Measurements from ENCODE around the gene BTBD7. TPM values are rescaled to one million over a fixed set of nuclear protein-coding genes. Genes with fewer than 3 reads are reported as not detected.

Gene BTBD7
- total RNA-seq, 1 donor from 2014 or later, result 25.2 TPM

DNA sequence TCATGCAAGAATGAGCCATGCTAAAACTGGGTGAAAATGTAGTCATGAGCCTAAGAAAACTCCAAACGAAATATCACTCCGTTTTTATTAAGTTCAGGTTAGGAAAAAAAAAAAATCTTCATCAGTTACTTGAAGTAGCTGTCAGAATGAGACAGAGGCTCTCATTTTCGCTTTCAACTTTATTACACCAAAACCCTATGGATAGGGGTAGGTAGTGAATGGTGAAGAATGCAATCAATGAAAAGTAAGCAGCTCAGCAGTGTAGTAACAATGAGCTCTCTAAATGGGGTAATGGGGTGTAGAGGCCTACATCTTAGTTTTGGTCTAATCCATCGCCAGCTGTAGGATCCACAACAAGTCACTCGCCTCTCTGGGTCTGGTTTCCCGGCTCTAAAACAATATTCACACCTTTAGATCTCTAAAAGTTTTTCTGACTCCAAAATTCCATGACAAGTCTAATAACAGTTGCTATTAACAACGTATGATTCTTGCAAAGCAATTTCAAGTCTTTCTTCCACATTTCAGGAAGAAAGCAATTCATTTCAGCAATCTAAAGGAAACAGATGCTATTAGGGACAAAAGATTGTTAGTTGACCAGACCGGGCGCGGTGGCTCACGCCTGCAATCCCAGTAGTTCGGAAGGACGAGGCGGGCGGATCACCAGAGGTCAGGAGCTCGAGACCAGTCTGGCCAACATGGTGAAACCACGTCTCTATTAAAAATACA lies 1.7 kb downstream of the BTBD7 start:
- no peak for DNase-seq (ENCODE audit: low read depth)

DNA sequence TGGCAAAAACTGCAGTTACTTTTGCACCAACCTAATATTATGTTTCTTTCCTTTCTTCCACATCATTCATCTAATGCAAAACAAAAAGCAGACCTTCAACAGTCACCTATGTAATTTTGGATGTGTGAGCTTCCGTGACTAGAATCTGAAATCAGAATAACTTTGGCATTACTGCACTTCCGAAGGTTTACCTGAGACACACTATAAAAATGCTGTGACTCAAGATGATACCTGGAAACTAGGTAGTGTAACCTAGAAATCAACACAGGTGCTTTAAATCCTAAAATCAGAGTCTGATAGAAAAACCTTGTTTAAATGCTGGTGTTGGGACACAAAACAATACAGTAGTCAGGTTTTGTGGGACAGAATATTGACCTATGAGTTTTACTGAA lies 2.2 kb downstream of the BTBD7 start:
- DNase-seq (ENCODE audit: low read depth), result no peak

- DNase-seq (ENCODE audit: low read depth), result no peak
These were observed 2.7 kb downstream of the BTBD7 start for GRCh38 chr14:93329965-93330608.

- DNase-seq (ENCODE audit: low read depth), result no peak
These were observed 4.3 kb downstream of the BTBD7 start for GRCh38 chr14:93328546-93328945.

- DNase-seq (ENCODE audit: low read depth), result no peak
These were observed 6.6 kb downstream of the BTBD7 start for GRCh38 chr14:93326196-93326595.

- DNase-seq (ENCODE audit: low read depth), result no peak
These were observed 9.1 kb downstream of the BTBD7 start for GRCh38 chr14:93323600-93324174.

GRCh38 chr14:93322929-93323599 lies 9.8 kb downstream of the BTBD7 start:
- DNase-seq (ENCODE audit: low read depth), result no peak

GRCh38 chr14:93320489-93320888 lies 12.3 kb downstream of the BTBD7 start:
- no peak for DNase-seq (ENCODE audit: low read depth)

GRCh38 chr14:93319958-93320357 lies 12.9 kb downstream of the BTBD7 start:
- DNase-seq (ENCODE audit: low read depth), result no peak

DNA sequence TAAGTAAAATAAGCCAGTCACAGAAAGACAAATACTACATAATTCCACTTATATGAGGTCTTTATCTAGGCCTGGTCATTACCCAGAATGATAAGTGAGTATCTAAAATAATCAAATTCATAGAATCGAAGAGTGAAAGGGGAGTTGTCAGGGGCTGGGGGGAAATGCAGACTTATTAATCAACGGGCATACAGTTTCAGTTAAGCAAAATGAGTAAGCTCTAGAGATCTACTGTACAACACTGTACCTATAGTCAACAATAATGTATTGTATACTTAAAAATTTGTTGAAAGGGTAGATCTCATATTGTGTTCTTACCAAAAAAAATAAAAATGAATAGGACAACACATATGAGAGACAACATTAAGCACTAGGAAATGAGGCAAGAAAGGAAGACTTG lies 13.3 kb downstream of the BTBD7 start:
- DNase-seq (ENCODE audit: low read depth), result no peak

GRCh38 chr14:93318927-93319326 lies 13.9 kb downstream of the BTBD7 start:
- no peak for DNase-seq (ENCODE audit: low read depth)

GRCh38 chr14:93317875-93318807 lies 14.7 kb downstream of the BTBD7 start:
- no peak for DNase-seq (ENCODE audit: low read depth)

- no peak for DNase-seq (ENCODE audit: low read depth)
These were observed 15.5 kb downstream of the BTBD7 start for GRCh38 chr14:93317210-93317874.

DNA sequence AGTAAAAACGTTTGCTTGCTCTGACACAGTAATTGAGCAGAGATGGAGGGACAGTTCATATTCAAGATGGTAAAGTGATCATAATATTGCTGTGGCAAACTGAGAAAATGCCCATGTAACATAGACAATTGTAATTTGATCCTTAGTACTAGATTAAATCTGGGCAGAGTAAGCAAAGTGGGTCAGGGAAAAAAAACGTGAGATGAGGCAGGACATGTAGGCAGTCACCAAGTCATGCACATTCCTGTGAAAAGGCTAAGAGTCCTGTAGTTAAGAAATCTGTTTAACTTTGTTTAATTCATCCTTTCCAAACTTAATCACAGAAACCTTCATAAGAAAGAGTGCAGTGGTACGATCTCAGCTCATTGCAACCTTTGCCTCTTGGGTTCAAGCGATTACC lies 16.1 kb downstream of the BTBD7 start:
- no peak for DNase-seq (ENCODE audit: low read depth)

DNA sequence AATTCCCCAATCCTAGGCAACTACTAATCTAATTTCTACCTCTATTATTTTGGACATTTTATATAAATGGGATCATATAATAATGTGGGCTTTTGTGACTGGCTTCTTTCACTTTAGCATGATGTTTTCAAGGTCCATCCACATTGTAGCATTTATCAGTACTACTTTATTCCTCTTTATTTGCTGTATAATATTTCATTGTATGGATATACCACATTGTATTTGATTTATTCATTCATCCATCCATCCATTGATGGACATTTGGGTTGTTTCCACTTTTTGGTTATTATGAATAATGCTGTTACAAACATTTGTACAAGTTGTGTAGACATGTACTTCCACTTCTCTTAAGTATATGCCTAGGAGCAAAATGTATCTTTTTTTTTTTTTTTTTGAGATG lies 17.3 kb downstream of the BTBD7 start:
- DNase-seq (ENCODE audit: low read depth), result no peak

GRCh38 chr14:93311082-93311481 lies 21.8 kb downstream of the BTBD7 start:
- DNase-seq (ENCODE audit: low read depth), result no peak

DNA sequence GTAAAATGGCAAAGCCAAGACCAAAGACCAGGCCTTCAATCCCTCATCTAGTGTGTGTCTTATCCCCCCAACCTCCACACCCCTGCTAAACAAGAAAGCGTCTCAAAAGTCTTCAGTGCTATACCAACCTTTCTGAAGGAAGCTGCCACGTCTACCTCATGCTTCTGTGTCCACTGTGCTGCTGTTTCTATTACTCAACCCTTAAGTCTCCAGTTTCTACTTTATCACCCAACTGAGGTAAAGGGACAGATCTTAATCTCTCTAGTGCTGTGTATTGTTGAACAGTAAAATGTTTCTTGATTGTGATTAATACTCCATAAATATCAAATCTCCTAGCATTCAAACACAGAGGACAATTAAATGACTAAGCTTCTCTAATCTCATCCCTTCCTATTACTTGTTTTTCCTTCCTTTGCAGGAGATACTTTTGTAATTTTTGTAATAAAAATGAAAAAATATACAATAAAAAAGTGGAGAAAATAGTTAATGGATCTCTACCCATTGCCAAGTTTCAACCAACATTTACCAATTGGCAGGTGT lies 23.3 kb downstream of the BTBD7 start:
- no peak for DNase-seq (ENCODE audit: low read depth)

DNA sequence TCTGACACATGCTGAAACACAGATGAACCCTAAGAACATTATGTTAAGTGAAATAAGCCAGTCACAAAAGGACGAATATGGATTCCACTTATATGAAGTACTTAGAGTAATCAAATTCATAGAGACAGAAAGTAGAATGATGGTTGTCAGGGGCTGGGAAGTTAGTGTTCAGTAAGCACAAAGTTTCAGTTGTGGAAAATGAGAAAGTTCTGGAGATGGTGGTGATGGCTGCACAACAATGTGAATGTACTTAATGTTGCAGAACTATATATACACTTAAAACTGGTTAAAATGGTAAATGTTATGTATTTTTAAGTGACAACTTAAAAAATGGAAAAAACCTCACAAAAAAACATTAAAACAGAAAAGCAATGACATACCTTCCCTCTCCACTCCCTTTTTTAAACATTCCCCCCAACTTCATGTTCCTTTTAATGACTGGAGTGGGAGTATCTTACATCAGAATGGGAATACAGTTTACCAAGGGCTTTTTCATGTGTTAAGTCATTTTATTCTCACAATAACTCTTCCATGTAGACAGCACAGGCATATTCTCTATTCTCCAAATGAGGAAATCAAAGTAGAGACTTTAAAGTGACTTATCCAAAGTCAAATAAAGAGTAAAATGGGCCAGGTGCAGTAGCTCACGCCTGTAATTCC lies 24.0 kb downstream of the BTBD7 start:
- DNase-seq (ENCODE audit: low read depth), result no peak

- no peak for DNase-seq (ENCODE audit: low read depth)
These were observed 26.0 kb downstream of the BTBD7 start for GRCh38 chr14:93306812-93307211.
